Measurements from ENCODE around the gene KRT79. TPM values are rescaled to one million over a fixed set of nuclear protein-coding genes. Genes with fewer than 3 reads are reported as not detected.

Gene KRT79
- total and polyA plus RNA-seq, 4 donors, result not detected

GRCh38 chr12:52874573-52875435 lies 40.7 kb upstream of the KRT79 start:
- Histone ChIP-seq H3K27me3 (ENCODE audit: control insufficient read depth in 4 of 4, insufficient read depth in 4 of 4, low read length in 3 of 4) (no peaks in the 10 kb centered on the region), H3K27ac (ENCODE audit: low read depth in 1 of 2, low read length in 2 of 2) (no peak overlapping the region), H3K4me3 (ENCODE audit: low read depth in 1 of 3, low read length in 3 of 3) (peak overlapping the region in 1 of 3 donors; percentile 26), H3K9me3 (ENCODE audit: control insufficient read depth in 4 of 4, low read length in 3 of 4) (no peaks in the 10 kb centered on the region), H3K36me3 (ENCODE audit: control insufficient read depth in 4 of 4, insufficient read depth in 3 of 4, low read depth in 1 of 4, low read length in 3 of 4) (no peaks in the 10 kb centered on the region), H3K4me1 (ENCODE audit: control insufficient read depth in 4 of 4, insufficient read depth in 4 of 4, low read length in 3 of 4) (peaks cover 1 to 8% (median 2%) of the 10 kb centered on the region in 4 donors), H3K9ac (ENCODE audit: low read depth in 1 of 2, low read length in 2 of 2) (no peak overlapping the region)
- DNase-seq (ENCODE audit: low spot score), result no peak
- TF ChIP-seq ZBTB33 (IDR thresholded peaks at IDR 0.05) (no peak), EGR1 (IDR thresholded peaks at IDR 0.05; ENCODE audit: low read depth in 2 of 2) (no peak), TAF1 (conservative IDR thresholded peaks at IDR 0.05) (no peak), NR2F2 (IDR thresholded peaks at IDR 0.05) (no peak), REST (IDR thresholded peaks at IDR 0.05) (no peak), JUND (IDR thresholded peaks at IDR 0.05) (no peak), RAD21 (IDR thresholded peaks at IDR 0.05) (no peak), HNF4A (conservative IDR thresholded peaks at IDR 0.05) (no peak), CTCF (IDR thresholded peaks at IDR 0.05; ENCODE audit: low read depth, low read length, missing input control) (no peak), YY1 (IDR thresholded peaks at IDR 0.05) (no peak), SP1 (IDR thresholded peaks at IDR 0.05) (no peak), GABPA (IDR thresholded peaks at IDR 0.05 in 1 of 2, conservative IDR thresholded peaks at IDR 0.05 in 1 of 2) (no peak), HNF4G (IDR thresholded peaks at IDR 0.05) (no peak), FOXA2 (IDR thresholded peaks at IDR 0.05) (no peak), RXRA (IDR thresholded peaks at IDR 0.05) (no peak), MAX (IDR thresholded peaks at IDR 0.05) (no peak), FOXA1 (IDR thresholded peaks at IDR 0.05) (no peak)
- WGBS, result 85% methylated on average over 10 of the region's 10 CpGs
